Right cardiac atrium (tissue), 5 donors: ENCODE measurements around the gene SPTLC1. TPM values are rescaled to one million over a fixed set of nuclear protein-coding genes. Genes with fewer than 3 reads are reported as not detected.

Experiments used
- ATAC-seq, 2 donors: fragments of 200-7000 bp; cut with Tn5 transposase; one replicate each; pipeline versions ENCODE4 v1.8.0 to v1.9.1; 2020; ENCODE audit warnings: moderate library complexity in 2 of 2, mild to moderate bottlenecking in 1 of 2
- DNase-seq, 3 donors: peaks; one replicate each; pipeline ENCODE4 v3.0.0-alpha.2; 2020
- H3K27ac ChIP-seq: one replicate; pipeline ENCODE4 v1.5.1; 2013; ENCODE audit warnings: mild to moderate bottlenecking, low read length, control low read depth, moderate library complexity
- H3K27me3 ChIP-seq: one replicate; pipeline ENCODE4 v1.6.1; 2013; ENCODE audit not compliant: control insufficient read depth, insufficient read depth
- H3K4me1 ChIP-seq: one replicate; pipeline ENCODE4 v1.6.1; 2013; ENCODE audit warnings: low read length; ENCODE audit not compliant: control insufficient read depth, insufficient read depth
- H3K4me3 ChIP-seq: one replicate; pipeline ENCODE4 v1.5.1; 2013; ENCODE audit warnings: low read length, control low read depth
- H3K9me3 ChIP-seq: one replicate; pipeline ENCODE4 v1.6.1; 2013; ENCODE audit warnings: low read length; ENCODE audit not compliant: control insufficient read depth
- WGBS: extraction: QIAGEN DNeasy Blood & Tissue Kit; methylation state at CpG from one replicate; pipeline ENCODE4 v1.1.7; 2013; 5-methylcytosine and 5-hydroxymethylcytosine counted together
- intact Hi-C, 4 donors: fragments of 100-400 bp; cut with DNase I; formaldehyde crosslinking; loops; one replicate each; pipeline versions ENCODE4 v1.11.0 to v1.14.0; 2022 to 2023
- polyA plus RNA-seq: library from polyadenylated mRNA; stranded (reverse); fragments of 200-250 nt; gene quantifications from one replicate; pipeline ENCODE4 v1.2.3, GENCODE V29; 2013
- total RNA-seq, 4 donors: library from RNA; stranded (reverse); fragmentation: NEBNext Ultra II Directional; extraction: Animal tissue kit (Norgen Biotek cat#: 25700); gene quantifications; one replicate each; pipeline ENCODE4 v1.2.1, GENCODE V29; 2021
- donor health status: healthy with polysubstance abuse.
- donor health status: DM: no; HTN: yes; CAD: no.
- donor health status: DM: no; HTN: no; CAD: no.
- donor health status: DM: no; HTN: yes; CAD: no; lungs with severe emphysema.
- donor health status: DM: yes; HTN: yes; CAD: no.

Gene SPTLC1
- total and polyA plus RNA-seq, 5 donors = 21.1 to 33.6 (median 32.8) TPM

- Histone ChIP-seq H3K9me3 (no peaks in the 10 kb centered on the region), H3K27ac (no peak overlapping the region), H3K4me1 (no peaks in the 10 kb centered on the region), H3K4me3 (no peak overlapping the region), H3K27me3 (no peaks in the 10 kb centered on the region)
- no peak for DNase-seq
- WGBS = 92% methylated on average over 12 of the region's 12 CpGs
- intact Hi-C loops = no loop called here
- ATAC-seq = no peak
These were observed 66.1 kb downstream of the SPTLC1 start for GRCh38 chr9:92048924-92049625.

GRCh38 chr9:92047500-92047899 lies 67.7 kb downstream of the SPTLC1 start:
- ATAC-seq (no peak), DNase-seq (no peak)
- Histone ChIP-seq H3K9me3 (peaks cover 2% of the 10 kb centered on the region), H3K4me1 (no peaks in the 10 kb centered on the region), H3K4me3 (no peak overlapping the region), H3K27ac (no peak overlapping the region), H3K27me3 (no peaks in the 10 kb centered on the region)
- intact Hi-C loops = no loop called here
- 96% methylated on average over 3 of the region's 3 CpGs for WGBS

GRCh38 chr9:92046676-92047075 lies 68.5 kb downstream of the SPTLC1 start:
- 86% methylated on average over 3 of the region's 3 CpGs for WGBS
- intact Hi-C loops = no loop called here
- H3K9me3 ChIP-seq = peaks cover 2% of the 10 kb centered on the region
- no peaks in the 10 kb centered on the region for H3K27me3 ChIP-seq
- H3K4me1 ChIP-seq = no peaks in the 10 kb centered on the region
- ATAC-seq (no peak), DNase-seq (no peak)
- no peak overlapping the region for H3K27ac ChIP-seq
- H3K4me3 ChIP-seq = no peak overlapping the region

- 86% methylated on average over 2 of the region's 2 CpGs for WGBS
- Histone ChIP-seq H3K4me1 (no peaks in the 10 kb centered on the region), H3K27me3 (no peaks in the 10 kb centered on the region), H3K27ac (no peak overlapping the region), H3K4me3 (no peak overlapping the region), H3K9me3 (peaks cover 2% of the 10 kb centered on the region)
- ATAC-seq = no peak
- no peak for DNase-seq
- intact Hi-C loops = no loop called here
These were observed 70.3 kb downstream of the SPTLC1 start for GRCh38 chr9:92044936-92045335.

- H3K9me3 ChIP-seq = peaks cover 2% of the 10 kb centered on the region
- no peak overlapping the region for H3K4me3 ChIP-seq
- ATAC-seq (no peak), DNase-seq (no peak)
- no peaks in the 10 kb centered on the region for H3K27me3 ChIP-seq
- H3K4me1 ChIP-seq = no peaks in the 10 kb centered on the region
- intact Hi-C loops = no loop called here
- 79% methylated on average over 3 of the region's 3 CpGs for WGBS
- no peak overlapping the region for H3K27ac ChIP-seq
These were observed 72.2 kb downstream of the SPTLC1 start for GRCh38 chr9:92043002-92043401.

- H3K27ac ChIP-seq = no peak overlapping the region
- 90% methylated on average over 1 of the region's 1 CpG for WGBS
- no peak overlapping the region for H3K4me3 ChIP-seq
- H3K27me3 ChIP-seq = no peaks in the 10 kb centered on the region
- intact Hi-C loops = no loop called here
- peaks cover 2% of the 10 kb centered on the region for H3K9me3 ChIP-seq
- no peak for DNase-seq
- no peaks in the 10 kb centered on the region for H3K4me1 ChIP-seq
- no peak for ATAC-seq
These were observed 73.0 kb downstream of the SPTLC1 start for GRCh38 chr9:92042260-92042659.

GRCh38 chr9:92036756-92037155 lies 78.5 kb downstream of the SPTLC1 start:
- Histone ChIP-seq H3K27me3 (no peaks in the 10 kb centered on the region), H3K27ac (no peak overlapping the region), H3K4me1 (no peaks in the 10 kb centered on the region), H3K9me3 (no peaks in the 10 kb centered on the region), H3K4me3 (no peak overlapping the region)
- no peak for ATAC-seq
- 74% methylated on average over 2 of the region's 2 CpGs for WGBS
- intact Hi-C loops = no loop called here
- no peak for DNase-seq

- Histone ChIP-seq H3K27ac (no peak overlapping the region), H3K9me3 (no peaks in the 10 kb centered on the region), H3K4me3 (no peak overlapping the region), H3K4me1 (no peaks in the 10 kb centered on the region), H3K27me3 (no peaks in the 10 kb centered on the region)
- ATAC-seq = peak in 1 of 2 donors; percentile 56
- intact Hi-C loops = no loop called here
- peak in 1 of 3 donors; percentile 30 for DNase-seq
- 88% methylated on average over 5 of the region's 5 CpGs for WGBS
These were observed 78.8 kb downstream of the SPTLC1 start for GRCh38 chr9:92036411-92036746.

- no peak overlapping the region for H3K4me3 ChIP-seq
- ATAC-seq (peak; percentile 84 to 85), DNase-seq (peak in 1 of 3 donors; percentile 40)
- H3K27me3 ChIP-seq = no peaks in the 10 kb centered on the region
- no peaks in the 10 kb centered on the region for H3K9me3 ChIP-seq
- 65% methylated on average over 12 of the region's 12 CpGs for WGBS
- H3K27ac ChIP-seq = no peak overlapping the region
- no peaks in the 10 kb centered on the region for H3K4me1 ChIP-seq
- intact Hi-C loops = no loop called here
These were observed 79.4 kb downstream of the SPTLC1 start for GRCh38 chr9:92035687-92036410.

GRCh38 chr9:92035146-92035545 lies 80.1 kb downstream of the SPTLC1 start:
- H3K27me3 ChIP-seq = no peaks in the 10 kb centered on the region
- no peaks in the 10 kb centered on the region for H3K9me3 ChIP-seq
- DNase-seq (peak in 1 of 3 donors; percentile 51), ATAC-seq (no peak)
- intact Hi-C loops = no loop called here
- 78% methylated on average over 4 of the region's 4 CpGs for WGBS
- H3K27ac ChIP-seq = no peak overlapping the region
- H3K4me1 ChIP-seq = no peaks in the 10 kb centered on the region
- no peak overlapping the region for H3K4me3 ChIP-seq

- intact Hi-C loops = no loop called here
- ATAC-seq = no peak
- no peak overlapping the region for H3K27ac ChIP-seq
- H3K4me3 ChIP-seq = no peak overlapping the region
- no peaks in the 10 kb centered on the region for H3K4me1 ChIP-seq
- WGBS = 96% methylated on average over 5 of the region's 5 CpGs
- DNase-seq = no peak
- H3K27me3 ChIP-seq = no peaks in the 10 kb centered on the region
- no peaks in the 10 kb centered on the region for H3K9me3 ChIP-seq
These were observed 81.2 kb downstream of the SPTLC1 start for GRCh38 chr9:92033991-92034390.
